Keratinocyte (primary cell): ENCODE measurements around the gene ZCCHC24. TPM values are rescaled to one million over a fixed set of nuclear protein-coding genes. Genes with fewer than 3 reads are reported as not detected.

Source experiments
- DNase-seq: peaks from one replicate; pipeline ENCODE4 v3.0.0-alpha.2; 2011; ENCODE audit warnings: low read depth, missing footprints, low spot score
- FAIRE-seq: peaks from 2 replicates; lab custom pipeline; 2011; peaks lifted over from hg19 to GRCh38; lab: Jason Lieb, UNC
- H2AFZ ChIP-seq: 2 replicates; pipeline ENCODE4 v1.6.0; 2012; ENCODE audit warnings: low read length, control low read depth, inconsistent platforms; ENCODE audit not compliant: control insufficient read depth
- H3K27ac ChIP-seq: 2 replicates; pipeline ENCODE4 v1.5.1; 2011; ENCODE audit warnings: low read length; ENCODE audit not compliant: control insufficient read depth, insufficient read depth
- H3K27me3 ChIP-seq: 3 replicates; pipeline ENCODE4 v1.6.0; 2011; ENCODE audit warnings: low read length; ENCODE audit not compliant: control insufficient read depth, insufficient read depth; ENCODE audit errors: extremely low read depth
- H3K36me3 ChIP-seq, 2 experiments: 2 replicates in 1 of 2; 3 replicates in 1 of 2; pipeline ENCODE4 v1.5.1; 2011; ENCODE audit warnings: low read length in 2 of 2, mild to moderate bottlenecking in 1 of 2; ENCODE audit not compliant: control insufficient read depth in 2 of 2, insufficient read depth in 2 of 2; ENCODE audit errors: extremely low read depth in 1 of 2
- H3K4me1 ChIP-seq: 3 replicates; pipeline ENCODE4 v1.5.1; 2011; ENCODE audit warnings: low read length; ENCODE audit not compliant: control insufficient read depth, insufficient read depth; ENCODE audit errors: extremely low read depth
- H3K4me2 ChIP-seq: 3 replicates; pipeline ENCODE4 v1.6.0; 2011; ENCODE audit warnings: low read depth, low read length; ENCODE audit not compliant: control insufficient read depth, insufficient read depth; ENCODE audit errors: extremely low read depth
- H3K4me3 ChIP-seq, 3 experiments: fragments of 200-600 bp in 1 of 3; sonication (generic) in 1 of 3; 2 replicates in 2 of 3; 3 replicates in 1 of 3; pipeline ENCODE4 v1.5.1; 2011 to 2016; ENCODE audit warnings: low read length in 3 of 3, mild to moderate bottlenecking in 3 of 3, control low read depth in 2 of 3, inconsistent platforms in 1 of 3, low read depth in 1 of 3, mixed read lengths in 1 of 3, mixed run types in 1 of 3, moderate library complexity in 1 of 3; ENCODE audit not compliant: control insufficient read depth in 2 of 3, insufficient read depth in 2 of 3; ENCODE audit errors: extremely low read depth in 1 of 3
- H3K79me2 ChIP-seq: 2 replicates; pipeline ENCODE4 v1.6.0; 2012; ENCODE audit warnings: low read length; ENCODE audit not compliant: control insufficient read depth, insufficient read depth
- H3K9ac ChIP-seq: 3 replicates; pipeline ENCODE4 v1.6.0; 2011; ENCODE audit warnings: low read length; ENCODE audit not compliant: control insufficient read depth, insufficient read depth; ENCODE audit errors: extremely low read depth
- H3K9me1 ChIP-seq: 3 replicates; pipeline ENCODE4 v1.6.0; 2011; ENCODE audit warnings: low read length; ENCODE audit not compliant: control insufficient read depth, insufficient read depth; ENCODE audit errors: extremely low read depth
- H3K9me3 ChIP-seq: 2 replicates; pipeline ENCODE4 v1.5.1; 2012; ENCODE audit warnings: low read depth, low read length; ENCODE audit not compliant: control insufficient read depth
- H4K20me1 ChIP-seq: 3 replicates; pipeline ENCODE4 v1.6.0; 2011; ENCODE audit warnings: low read length; ENCODE audit not compliant: control insufficient read depth, insufficient read depth; ENCODE audit errors: extremely low read depth
- EZH2 ChIP-seq: IDR thresholded peaks from one replicate; pipeline ENCODE4 v1.6.1; 2012; ENCODE audit warnings: inconsistent platforms, mild to moderate bottlenecking, low read length, moderate library complexity
- dilution Hi-C: fragments of 300-500 bp; cut with MboI; formaldehyde crosslinking; loops from one replicate; pipeline ENCODE4 v1.7.0; 2020; ENCODE audit warnings: low sequenced_read_pairs; ENCODE audit not compliant: extremely low pct_ligation_motif_present
- polyA plus RNA-seq, 5 experiments: library from polyadenylated mRNA; depleted of rRNA in 3 of 5; stranded (reverse) in 3 of 5; stranded (forward) in 1 of 5; unstranded in 1 of 5; fragments of >200 nt; gene quantifications; 1 replicate in 1 of 5; 2 replicates in 3 of 5; 3 replicates in 1 of 5; pipeline versions ENCODE4 v1.2.1 to v1.2.3, GENCODE V29; 2011 to 2012; ENCODE audit warnings: missing spikeins in 2 of 5, low read depth in 1 of 5, low replicate concordance in 1 of 5
- TF ChIP-seq, protein P1 (sequence below), 3 experiments: IDR thresholded peaks in 1 of 3; conservative IDR thresholded peaks in 1 of 3; optimal IDR thresholded peaks in 1 of 3; 2 replicates in 2 of 3; 3 replicates in 1 of 3; pipeline versions ENCODE3 to v1.5.1; 2011; ENCODE audit warnings: low read length in 3 of 3, mild to moderate bottlenecking in 3 of 3, moderate library complexity in 2 of 3, control low read depth in 1 of 3, inconsistent platforms in 1 of 3; ENCODE audit not compliant: insufficient read depth in 2 of 3; ENCODE audit errors: extremely low read depth in 1 of 3

ZCCHC24 gene
- polyA plus RNA-seq, 1 donor (not counting 4 experiments of a cell fraction or from before 2014, with no cell fraction given): 0.96 TPM

GRCh38 chr10:79482741-79483140 lies 37.3 kb upstream of the ZCCHC24 start:
- TF ChIP-seq, protein P1, sequence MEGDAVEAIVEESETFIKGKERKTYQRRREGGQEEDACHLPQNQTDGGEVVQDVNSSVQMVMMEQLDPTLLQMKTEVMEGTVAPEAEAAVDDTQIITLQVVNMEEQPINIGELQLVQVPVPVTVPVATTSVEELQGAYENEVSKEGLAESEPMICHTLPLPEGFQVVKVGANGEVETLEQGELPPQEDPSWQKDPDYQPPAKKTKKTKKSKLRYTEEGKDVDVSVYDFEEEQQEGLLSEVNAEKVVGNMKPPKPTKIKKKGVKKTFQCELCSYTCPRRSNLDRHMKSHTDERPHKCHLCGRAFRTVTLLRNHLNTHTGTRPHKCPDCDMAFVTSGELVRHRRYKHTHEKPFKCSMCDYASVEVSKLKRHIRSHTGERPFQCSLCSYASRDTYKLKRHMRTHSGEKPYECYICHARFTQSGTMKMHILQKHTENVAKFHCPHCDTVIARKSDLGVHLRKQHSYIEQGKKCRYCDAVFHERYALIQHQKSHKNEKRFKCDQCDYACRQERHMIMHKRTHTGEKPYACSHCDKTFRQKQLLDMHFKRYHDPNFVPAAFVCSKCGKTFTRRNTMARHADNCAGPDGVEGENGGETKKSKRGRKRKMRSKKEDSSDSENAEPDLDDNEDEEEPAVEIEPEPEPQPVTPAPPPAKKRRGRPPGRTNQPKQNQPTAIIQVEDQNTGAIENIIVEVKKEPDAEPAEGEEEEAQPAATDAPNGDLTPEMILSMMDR (optimal IDR thresholded peaks at IDR 0.05 in 1 of 3, IDR thresholded peaks at IDR 0.05 in 1 of 3, conservative IDR thresholded peaks at IDR 0.05 in 1 of 3; ENCODE audit: extremely low read depth in 1 of 3, insufficient read depth in 2 of 3, low read length in 3 of 3): no peak
- no peak for TF ChIP-seq EZH2
- no peaks in the 10 kb centered on the region for H4K20me1 ChIP-seq
- no peak overlapping the region for H2AFZ ChIP-seq
- no peaks in the 10 kb centered on the region for H3K9me3 ChIP-seq
- H3K4me2 ChIP-seq: no peak overlapping the region
- H3K27ac ChIP-seq: no peak overlapping the region
- no peak overlapping the region for H3K4me3 ChIP-seq
- no peak overlapping the region for H3K9ac ChIP-seq
- H3K4me1 ChIP-seq: peaks cover 4% of the 10 kb centered on the region
- H3K36me3 ChIP-seq: no peaks in the 10 kb centered on the region
- H3K79me2 ChIP-seq: no peaks in the 10 kb centered on the region
- no peaks in the 10 kb centered on the region for H3K9me1 ChIP-seq
- FAIRE-seq (no peak), DNase-seq (no peak)
- dilution Hi-C loops: no loop called here
- H3K27me3 ChIP-seq: no peaks in the 10 kb centered on the region

GRCh38 chr10:79482304-79482703 lies 36.9 kb upstream of the ZCCHC24 start:
- Histone ChIP-seq H3K4me2 (no peak overlapping the region), H3K4me3 (no peak overlapping the region), H3K9me3 (no peaks in the 10 kb centered on the region), H2AFZ (no peak overlapping the region), H3K27me3 (no peaks in the 10 kb centered on the region), H3K9ac (no peak overlapping the region), H3K79me2 (no peaks in the 10 kb centered on the region), H3K36me3 (no peaks in the 10 kb centered on the region), H4K20me1 (no peaks in the 10 kb centered on the region), H3K9me1 (no peaks in the 10 kb centered on the region), H3K27ac (no peak overlapping the region), H3K4me1 (peaks cover 3% of the 10 kb centered on the region)
- FAIRE-seq (no peak), DNase-seq (no peak)
- dilution Hi-C loops: no loop called here
- TF ChIP-seq, protein P1 (optimal IDR thresholded peaks at IDR 0.05 in 1 of 3, IDR thresholded peaks at IDR 0.05 in 1 of 3, conservative IDR thresholded peaks at IDR 0.05 in 1 of 3; ENCODE audit: extremely low read depth in 1 of 3, insufficient read depth in 2 of 3, low read length in 3 of 3): no peak
- TF ChIP-seq EZH2: no peak
